ENCODE data around the gene TEX36. TPM values are rescaled to one million over a fixed set of nuclear protein-coding genes. Genes with fewer than 3 reads are reported as not detected.

The TEX36 gene, protein sequence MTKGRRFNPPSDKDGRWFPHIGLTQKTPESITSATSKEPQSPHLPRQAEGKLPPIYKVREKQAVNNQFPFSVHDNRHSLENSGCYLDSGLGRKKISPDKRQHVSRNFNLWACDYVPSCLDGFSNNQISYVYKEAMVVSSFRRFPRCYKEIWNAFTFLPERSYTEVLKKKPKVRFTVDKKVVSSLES
- 0.61 and 1.3 TPM in 2 replicates for total RNA-seq (2021)
- percentile 31 among the genes with signal in this experiment for Bru-seq, nascent RNA
- BruChase-seq, experiment 1, labeled RNA remaining after a 2-hour chase: percentile 31 among the genes with signal in this experiment
- percentile 30 among the genes with signal in this experiment for BruChase-seq, experiment 2, labeled RNA remaining after a 6-hour chase
- long read RNA-seq, partial matches to known transcripts: 1 of 3 reads
- long read RNA-seq, other reads (novel, unspliced or antisense): 2 of 3 reads

DNA sequence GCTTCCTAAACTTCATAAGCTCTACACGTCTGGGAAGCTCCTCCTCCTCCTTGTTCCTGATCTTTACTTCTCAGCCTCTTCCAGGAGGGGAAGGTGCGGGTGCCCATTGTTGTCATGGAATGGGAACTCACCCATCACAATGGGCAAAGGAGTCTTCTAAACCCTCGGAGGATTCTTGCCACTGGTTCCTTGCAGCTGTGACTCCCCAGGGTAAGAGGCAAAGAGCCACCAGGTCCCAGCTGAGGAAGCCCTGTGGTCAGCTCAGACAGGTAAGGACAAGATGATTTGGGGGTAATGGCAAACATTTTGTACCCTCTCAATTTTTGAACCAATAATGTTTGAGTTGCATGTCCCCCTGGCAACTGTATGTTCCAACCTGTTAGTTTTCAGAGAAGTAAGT, at the start of gene TEX36:
Gene TEX36, minus strand, starts transcription at position 101 of the 400 bp plus-strand sequence. CDS start 174 bp downstream, outside the sequence.
- no TSS peak for BruUV-seq (replicated peaks)
- TF ChIP-seq, protein P1, sequence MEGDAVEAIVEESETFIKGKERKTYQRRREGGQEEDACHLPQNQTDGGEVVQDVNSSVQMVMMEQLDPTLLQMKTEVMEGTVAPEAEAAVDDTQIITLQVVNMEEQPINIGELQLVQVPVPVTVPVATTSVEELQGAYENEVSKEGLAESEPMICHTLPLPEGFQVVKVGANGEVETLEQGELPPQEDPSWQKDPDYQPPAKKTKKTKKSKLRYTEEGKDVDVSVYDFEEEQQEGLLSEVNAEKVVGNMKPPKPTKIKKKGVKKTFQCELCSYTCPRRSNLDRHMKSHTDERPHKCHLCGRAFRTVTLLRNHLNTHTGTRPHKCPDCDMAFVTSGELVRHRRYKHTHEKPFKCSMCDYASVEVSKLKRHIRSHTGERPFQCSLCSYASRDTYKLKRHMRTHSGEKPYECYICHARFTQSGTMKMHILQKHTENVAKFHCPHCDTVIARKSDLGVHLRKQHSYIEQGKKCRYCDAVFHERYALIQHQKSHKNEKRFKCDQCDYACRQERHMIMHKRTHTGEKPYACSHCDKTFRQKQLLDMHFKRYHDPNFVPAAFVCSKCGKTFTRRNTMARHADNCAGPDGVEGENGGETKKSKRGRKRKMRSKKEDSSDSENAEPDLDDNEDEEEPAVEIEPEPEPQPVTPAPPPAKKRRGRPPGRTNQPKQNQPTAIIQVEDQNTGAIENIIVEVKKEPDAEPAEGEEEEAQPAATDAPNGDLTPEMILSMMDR (conservative IDR thresholded peaks at IDR 0.05; ENCODE audit: low read depth, low read length): no peak
- no peak for TF ChIP-seq EZH2 (IDR thresholded peaks at IDR 0.05; ENCODE audit: borderline replicate concordance, low read depth, low read length, poor library complexity, severe bottlenecking)
- ChIA-PET CTCF (no interaction called here), POLR2A (ENCODE audit: low non-redundant PET) (no interaction called here)
- no peaks in the 10 kb centered on the region for H3K36me3 ChIP-seq (ENCODE audit: insufficient read depth, low read length, poor library complexity, severe bottlenecking)
- no peak within 1 kb of the TSS for H3K27ac ChIP-seq (ENCODE audit: low read depth, low read length, poor library complexity, severe bottlenecking)
- H3K4me1 ChIP-seq (ENCODE audit: insufficient read depth, low read length, poor library complexity, severe bottlenecking): no peaks in the 10 kb centered on the region
- no peak for DNase-seq (ENCODE audit: low spot score)
- H3K27me3 ChIP-seq (replicated peaks; ENCODE audit: insufficient read depth, low read depth, low read length, poor library complexity): no peaks in the 10 kb centered on the region
- no peaks in the 10 kb centered on the region for H3K9me3 ChIP-seq (ENCODE audit: low read depth, low read length, poor library complexity, severe bottlenecking)
- no peak within 1 kb of the TSS for H3K4me3 ChIP-seq (ENCODE audit: low read depth, low read length, poor library complexity, severe bottlenecking)
- intact Hi-C loops (cut with micrococcal nuclease; ENCODE audit: unreplicated experiment): no loop called here

DNA sequence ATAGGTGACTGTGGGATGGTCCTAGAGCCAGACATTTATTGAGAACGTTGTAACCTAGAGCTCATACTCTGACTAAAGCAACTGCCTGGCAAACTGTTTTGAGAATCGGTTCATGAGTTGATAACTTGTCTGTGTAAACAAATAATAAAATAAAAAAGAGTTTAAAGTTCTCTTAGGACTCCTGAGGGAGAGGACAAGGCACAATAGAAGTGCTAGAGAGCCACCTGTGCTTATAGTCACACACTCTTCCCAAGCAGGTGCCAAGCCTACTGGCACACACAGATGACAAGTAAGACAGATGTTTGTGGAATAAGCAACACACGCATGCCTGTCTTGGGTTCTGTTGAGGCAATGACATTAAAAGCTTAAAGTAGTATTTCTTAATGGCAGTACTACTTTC, 44.5 kb upstream of the TEX36 start:
- POLR2A ChIA-PET (ENCODE audit: low non-redundant PET): no interaction called here
- Histone ChIP-seq H3K9me3 (ENCODE audit: low read depth, low read length, poor library complexity, severe bottlenecking) (no peaks in the 10 kb centered on the region), H3K27ac (ENCODE audit: low read depth, low read length, poor library complexity, severe bottlenecking) (no peak overlapping the region), H3K27me3 (replicated peaks; ENCODE audit: insufficient read depth, low read depth, low read length, poor library complexity) (no peaks in the 10 kb centered on the region), H3K4me3 (ENCODE audit: low read depth, low read length, poor library complexity, severe bottlenecking) (no peak overlapping the region), H3K36me3 (ENCODE audit: insufficient read depth, low read length, poor library complexity, severe bottlenecking) (peaks cover 91% of the 10 kb centered on the region), H3K4me1 (ENCODE audit: insufficient read depth, low read length, poor library complexity, severe bottlenecking) (no peaks in the 10 kb centered on the region)
- BruUV-seq (replicated peaks): no TSS peak
- CTCF ChIA-PET: no interaction called here
- intact Hi-C loops (cut with micrococcal nuclease; ENCODE audit: unreplicated experiment): no loop called here
- DNase-seq (ENCODE audit: low spot score): no peak
- TF ChIP-seq EZH2 (IDR thresholded peaks at IDR 0.05; ENCODE audit: borderline replicate concordance, low read depth, low read length, poor library complexity, severe bottlenecking): no peak
- TF ChIP-seq, protein P1 (conservative IDR thresholded peaks at IDR 0.05; ENCODE audit: low read depth, low read length): no peak

DNA sequence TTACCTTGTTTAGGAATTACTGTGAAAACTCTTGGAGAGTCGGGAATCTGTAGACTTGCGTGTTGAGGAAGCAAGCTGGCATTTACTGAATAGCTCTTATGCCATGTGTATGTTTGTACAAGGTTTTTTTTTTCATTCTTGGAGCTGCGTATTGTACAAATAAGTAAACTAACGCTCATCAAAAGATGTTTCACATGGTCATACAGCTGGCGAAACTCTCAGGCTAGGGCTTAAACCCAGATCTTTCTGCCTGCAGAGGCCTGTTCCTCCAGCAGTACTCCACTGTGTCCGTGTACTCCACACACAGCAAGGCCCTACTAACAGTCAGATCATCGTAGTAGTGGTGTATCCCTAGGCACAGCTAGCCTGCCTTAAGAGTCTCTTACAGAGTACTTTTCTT, 44.0 kb upstream of the TEX36 start:
- Histone ChIP-seq H3K9me3 (ENCODE audit: low read depth, low read length, poor library complexity, severe bottlenecking) (no peaks in the 10 kb centered on the region), H3K36me3 (ENCODE audit: insufficient read depth, low read length, poor library complexity, severe bottlenecking) (peaks cover 96% of the 10 kb centered on the region), H3K4me1 (ENCODE audit: insufficient read depth, low read length, poor library complexity, severe bottlenecking) (no peaks in the 10 kb centered on the region), H3K4me3 (ENCODE audit: low read depth, low read length, poor library complexity, severe bottlenecking) (no peak overlapping the region), H3K27ac (ENCODE audit: low read depth, low read length, poor library complexity, severe bottlenecking) (no peak overlapping the region), H3K27me3 (replicated peaks; ENCODE audit: insufficient read depth, low read depth, low read length, poor library complexity) (no peaks in the 10 kb centered on the region)
- TF ChIP-seq, protein P1 (conservative IDR thresholded peaks at IDR 0.05; ENCODE audit: low read depth, low read length): no peak
- TF ChIP-seq EZH2 (IDR thresholded peaks at IDR 0.05; ENCODE audit: borderline replicate concordance, low read depth, low read length, poor library complexity, severe bottlenecking): no peak
- ChIA-PET CTCF (no interaction called here), POLR2A (ENCODE audit: low non-redundant PET) (no interaction called here)
- intact Hi-C loops (cut with micrococcal nuclease; ENCODE audit: unreplicated experiment): no loop called here
- no peak for DNase-seq (ENCODE audit: low spot score)
- no TSS peak for BruUV-seq (replicated peaks)
